ENCODE data around the gene MYOZ1.

DNA sequence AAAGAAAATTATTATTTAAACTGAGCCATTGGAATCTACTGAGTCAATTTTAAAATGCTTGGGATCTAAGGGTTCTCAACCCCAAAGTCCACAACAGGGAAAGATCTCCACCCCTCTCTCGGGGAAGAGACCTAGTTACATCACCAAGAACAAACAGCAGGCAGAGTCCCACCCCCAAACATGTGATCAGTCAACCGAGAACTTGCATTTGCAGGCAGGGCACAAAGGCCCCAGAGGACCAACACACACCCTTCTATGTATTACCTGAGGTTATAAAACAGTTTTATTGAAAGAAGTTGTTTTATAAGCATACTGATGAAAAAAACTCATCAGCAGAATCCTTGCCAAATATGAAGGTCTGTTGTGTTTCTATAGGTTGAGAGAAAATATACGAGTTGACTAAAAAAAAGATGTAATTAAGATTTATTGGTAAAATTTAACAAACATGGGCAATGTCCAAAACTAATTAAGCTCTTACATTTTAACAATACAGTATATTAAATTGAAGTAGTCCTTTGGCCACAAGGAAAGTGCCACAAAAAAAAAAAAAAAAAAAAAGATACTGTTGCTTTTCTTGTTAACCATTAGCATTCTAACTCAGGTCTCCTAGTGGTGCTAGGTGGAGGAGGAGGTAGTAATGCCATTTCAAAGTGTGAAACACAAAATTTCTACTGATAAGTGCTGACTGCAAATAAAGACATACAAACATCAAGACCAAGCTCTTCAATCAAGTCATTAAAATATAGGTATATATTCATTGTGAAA is 49.2 kb downstream of the MYOZ1 start:
- TF ChIP-seq EP300 (IDR thresholded peaks at IDR 0.05) = no peak
- TF ChIP-seq, protein P1, sequence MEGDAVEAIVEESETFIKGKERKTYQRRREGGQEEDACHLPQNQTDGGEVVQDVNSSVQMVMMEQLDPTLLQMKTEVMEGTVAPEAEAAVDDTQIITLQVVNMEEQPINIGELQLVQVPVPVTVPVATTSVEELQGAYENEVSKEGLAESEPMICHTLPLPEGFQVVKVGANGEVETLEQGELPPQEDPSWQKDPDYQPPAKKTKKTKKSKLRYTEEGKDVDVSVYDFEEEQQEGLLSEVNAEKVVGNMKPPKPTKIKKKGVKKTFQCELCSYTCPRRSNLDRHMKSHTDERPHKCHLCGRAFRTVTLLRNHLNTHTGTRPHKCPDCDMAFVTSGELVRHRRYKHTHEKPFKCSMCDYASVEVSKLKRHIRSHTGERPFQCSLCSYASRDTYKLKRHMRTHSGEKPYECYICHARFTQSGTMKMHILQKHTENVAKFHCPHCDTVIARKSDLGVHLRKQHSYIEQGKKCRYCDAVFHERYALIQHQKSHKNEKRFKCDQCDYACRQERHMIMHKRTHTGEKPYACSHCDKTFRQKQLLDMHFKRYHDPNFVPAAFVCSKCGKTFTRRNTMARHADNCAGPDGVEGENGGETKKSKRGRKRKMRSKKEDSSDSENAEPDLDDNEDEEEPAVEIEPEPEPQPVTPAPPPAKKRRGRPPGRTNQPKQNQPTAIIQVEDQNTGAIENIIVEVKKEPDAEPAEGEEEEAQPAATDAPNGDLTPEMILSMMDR (IDR thresholded peaks at IDR 0.05) = no peak
- TF ChIP-seq POLR2A (IDR thresholded peaks at IDR 0.05) = no peak
- TF ChIP-seq POLR2AphosphoS5 (IDR thresholded peaks at IDR 0.05) = no peak
